WERI-Rb-1 (cell line): Measurements from ENCODE around the gene USP15.

Experiments used
- DNase-seq: peaks from one replicate; pipeline ENCODE4 v3.0.0-alpha.2; 2020
- H3K27ac ChIP-seq: fragments of 250-450 bp; sonication (Bioruptor Pico); 2 replicates; pipeline ENCODE4 v1.5.1; 2020; ENCODE audit warnings: mild to moderate bottlenecking, moderate library complexity
- H3K27me3 ChIP-seq: fragments of 250-450 bp; sonication (Bioruptor Pico); 2 replicates; pipeline ENCODE4 v1.5.1; 2021; ENCODE audit warnings: mild to moderate bottlenecking, low read depth, moderate library complexity; ENCODE audit not compliant: insufficient read depth, severe bottlenecking
- H3K36me3 ChIP-seq: fragments of 250-450 bp; sonication (Bioruptor Pico); 2 replicates; pipeline ENCODE4 v1.5.1; 2020; ENCODE audit warnings: mild to moderate bottlenecking, moderate library complexity
- H3K4me3 ChIP-seq: 2 replicates; pipeline ENCODE4 v1.5.1; 2011; ENCODE audit warnings: low read depth, mild to moderate bottlenecking, control low read depth, low read length
- H3K9me3 ChIP-seq: fragments of 250-450 bp; sonication (Bioruptor Pico); 2 replicates; pipeline ENCODE4 v1.5.1; 2021; ENCODE audit warnings: mild to moderate bottlenecking, moderate library complexity; ENCODE audit not compliant: severe bottlenecking
- TF ChIP-seq, protein P1 (sequence below): IDR thresholded peaks from 2 replicates; pipeline ENCODE4 v1.5.1; 2011; ENCODE audit warnings: low read depth, mild to moderate bottlenecking, control low read depth, inconsistent platforms, low read length

The USP15 gene

DNA sequence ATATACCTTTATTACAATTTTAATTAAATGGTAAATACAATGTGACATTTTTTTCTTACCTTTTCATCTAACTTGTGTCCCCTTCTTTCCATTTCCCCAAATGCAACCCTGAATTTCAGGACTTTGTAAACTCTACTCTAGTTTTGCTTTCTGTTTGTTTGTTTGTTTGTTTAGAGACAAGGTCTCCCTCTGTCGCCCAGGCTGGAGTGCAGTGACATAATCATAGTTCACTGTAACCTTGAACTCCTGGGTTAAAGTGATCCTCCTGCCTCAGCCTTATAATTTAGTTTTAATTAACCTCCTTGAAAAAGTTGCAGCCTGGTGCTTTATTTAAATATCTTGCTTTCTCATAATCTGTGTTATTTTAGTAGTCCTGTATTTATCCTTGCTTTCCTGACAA, 147.4 kb downstream of the USP15 start:
- Histone ChIP-seq H3K4me3 (no peak overlapping the region), H3K27me3 (no peaks in the 10 kb centered on the region), H3K9me3 (no peaks in the 10 kb centered on the region), H3K36me3 (no peaks in the 10 kb centered on the region; the same call in 1 of the 2 replicates), H3K27ac (no peak overlapping the region)
- no peak for DNase-seq
- TF ChIP-seq, protein P1, sequence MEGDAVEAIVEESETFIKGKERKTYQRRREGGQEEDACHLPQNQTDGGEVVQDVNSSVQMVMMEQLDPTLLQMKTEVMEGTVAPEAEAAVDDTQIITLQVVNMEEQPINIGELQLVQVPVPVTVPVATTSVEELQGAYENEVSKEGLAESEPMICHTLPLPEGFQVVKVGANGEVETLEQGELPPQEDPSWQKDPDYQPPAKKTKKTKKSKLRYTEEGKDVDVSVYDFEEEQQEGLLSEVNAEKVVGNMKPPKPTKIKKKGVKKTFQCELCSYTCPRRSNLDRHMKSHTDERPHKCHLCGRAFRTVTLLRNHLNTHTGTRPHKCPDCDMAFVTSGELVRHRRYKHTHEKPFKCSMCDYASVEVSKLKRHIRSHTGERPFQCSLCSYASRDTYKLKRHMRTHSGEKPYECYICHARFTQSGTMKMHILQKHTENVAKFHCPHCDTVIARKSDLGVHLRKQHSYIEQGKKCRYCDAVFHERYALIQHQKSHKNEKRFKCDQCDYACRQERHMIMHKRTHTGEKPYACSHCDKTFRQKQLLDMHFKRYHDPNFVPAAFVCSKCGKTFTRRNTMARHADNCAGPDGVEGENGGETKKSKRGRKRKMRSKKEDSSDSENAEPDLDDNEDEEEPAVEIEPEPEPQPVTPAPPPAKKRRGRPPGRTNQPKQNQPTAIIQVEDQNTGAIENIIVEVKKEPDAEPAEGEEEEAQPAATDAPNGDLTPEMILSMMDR: no peak

GRCh38 chr12:62409068-62409467, 148.9 kb downstream of the USP15 start:
- H3K36me3 ChIP-seq: no peaks in the 10 kb centered on the region
- no peak for DNase-seq
- H3K27ac ChIP-seq: no peak overlapping the region
- H3K4me3 ChIP-seq: no peak overlapping the region
- H3K27me3 ChIP-seq: no peaks in the 10 kb centered on the region
- H3K9me3 ChIP-seq: no peaks in the 10 kb centered on the region
- TF ChIP-seq, protein P1: no peak

DNA sequence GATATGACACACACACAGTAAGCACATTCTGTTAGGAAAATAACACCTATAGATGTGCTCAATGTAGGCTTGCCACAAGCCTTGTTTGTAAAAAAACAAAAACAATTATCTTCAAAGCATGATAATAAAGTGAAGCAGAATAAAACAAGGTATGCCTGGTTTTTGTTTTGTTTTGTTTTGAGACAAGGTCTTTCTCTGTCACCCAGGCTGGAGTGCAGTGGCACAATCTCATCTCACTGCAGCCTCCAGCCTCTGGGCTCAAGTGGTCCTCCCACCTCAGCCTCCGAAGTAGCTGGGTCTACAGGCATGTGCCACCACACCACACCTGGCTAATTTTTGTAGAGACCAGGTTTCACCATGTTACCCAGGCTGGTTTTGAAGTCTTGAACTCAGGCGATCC, 154.0 kb downstream of the USP15 start:
- no peak for DNase-seq
- Histone ChIP-seq H3K36me3 (no peaks in the 10 kb centered on the region), H3K27ac (no peak overlapping the region), H3K9me3 (no peaks in the 10 kb centered on the region), H3K4me3 (no peak overlapping the region), H3K27me3 (no peaks in the 10 kb centered on the region)
- TF ChIP-seq, protein P1: no peak

GRCh38 chr12:62426089-62426488, 165.9 kb downstream of the USP15 start:
- H3K27me3 ChIP-seq: no peaks in the 10 kb centered on the region
- no peaks in the 10 kb centered on the region for H3K9me3 ChIP-seq
- no peak overlapping the region for H3K4me3 ChIP-seq
- no peaks in the 10 kb centered on the region for H3K36me3 ChIP-seq
- no peak overlapping the region for H3K27ac ChIP-seq
- TF ChIP-seq, protein P1: no peak
- no peak for DNase-seq

DNA sequence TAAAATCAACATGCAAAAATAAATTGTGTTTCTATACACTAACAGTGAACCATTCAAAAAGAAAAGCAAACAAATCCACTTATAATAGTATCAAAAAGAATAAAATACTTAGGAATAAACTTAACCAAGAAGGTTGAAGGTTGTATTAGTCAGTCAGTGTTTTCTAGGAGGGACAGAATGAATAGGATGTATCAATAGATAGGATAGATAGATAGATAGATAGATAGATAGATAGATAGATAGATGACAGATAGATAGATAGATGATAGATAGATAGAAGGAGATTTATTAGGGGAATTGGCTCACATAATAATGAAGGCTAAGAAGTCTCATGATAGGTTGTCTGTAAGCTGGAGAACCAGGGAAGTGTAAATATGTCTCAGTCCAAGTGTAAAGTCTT, 169.3 kb downstream of the USP15 start:
- H3K27me3 ChIP-seq: no peaks in the 10 kb centered on the region
- H3K27ac ChIP-seq: no peak overlapping the region
- H3K36me3 ChIP-seq: no peaks in the 10 kb centered on the region
- DNase-seq: no peak
- H3K9me3 ChIP-seq: no peaks in the 10 kb centered on the region
- TF ChIP-seq, protein P1: no peak
- H3K4me3 ChIP-seq: no peak overlapping the region

GRCh38 chr12:62434494-62435302, 174.5 kb downstream of the USP15 start:
- Histone ChIP-seq H3K27me3 (no peaks in the 10 kb centered on the region), H3K27ac (no peak overlapping the region), H3K36me3 (no peaks in the 10 kb centered on the region), H3K4me3 (peak overlapping the region; percentile 43), H3K9me3 (no peaks in the 10 kb centered on the region)
- DNase-seq: peak; percentile 9
- TF ChIP-seq, protein P1: no peak
